H4 (cell line): ENCODE results near the gene PTEN. TPM values are rescaled to one million over a fixed set of nuclear protein-coding genes. Genes with fewer than 3 reads are reported as not detected.
"Not testable (repeated sequence)": the region's sequence is repeated elsewhere in the genome, so short reads cannot be mapped to it uniquely, and the experiment has no call there.

Source experiments
- DNase-seq: peaks from one replicate; pipeline ENCODE4 v3.0.0-alpha.2; 2015; ENCODE audit warnings: low spot score
- total RNA-seq: library from RNA; depleted of rRNA; stranded (reverse); fragments of >200 nt; shearing (Covaris generic); gene quantifications from 2 replicates; pipeline ENCODE4 v1.2.3, GENCODE V29; 2014; rRNA removed

The PTEN gene
- total RNA-seq, result not detected in 2 replicates

DNA sequence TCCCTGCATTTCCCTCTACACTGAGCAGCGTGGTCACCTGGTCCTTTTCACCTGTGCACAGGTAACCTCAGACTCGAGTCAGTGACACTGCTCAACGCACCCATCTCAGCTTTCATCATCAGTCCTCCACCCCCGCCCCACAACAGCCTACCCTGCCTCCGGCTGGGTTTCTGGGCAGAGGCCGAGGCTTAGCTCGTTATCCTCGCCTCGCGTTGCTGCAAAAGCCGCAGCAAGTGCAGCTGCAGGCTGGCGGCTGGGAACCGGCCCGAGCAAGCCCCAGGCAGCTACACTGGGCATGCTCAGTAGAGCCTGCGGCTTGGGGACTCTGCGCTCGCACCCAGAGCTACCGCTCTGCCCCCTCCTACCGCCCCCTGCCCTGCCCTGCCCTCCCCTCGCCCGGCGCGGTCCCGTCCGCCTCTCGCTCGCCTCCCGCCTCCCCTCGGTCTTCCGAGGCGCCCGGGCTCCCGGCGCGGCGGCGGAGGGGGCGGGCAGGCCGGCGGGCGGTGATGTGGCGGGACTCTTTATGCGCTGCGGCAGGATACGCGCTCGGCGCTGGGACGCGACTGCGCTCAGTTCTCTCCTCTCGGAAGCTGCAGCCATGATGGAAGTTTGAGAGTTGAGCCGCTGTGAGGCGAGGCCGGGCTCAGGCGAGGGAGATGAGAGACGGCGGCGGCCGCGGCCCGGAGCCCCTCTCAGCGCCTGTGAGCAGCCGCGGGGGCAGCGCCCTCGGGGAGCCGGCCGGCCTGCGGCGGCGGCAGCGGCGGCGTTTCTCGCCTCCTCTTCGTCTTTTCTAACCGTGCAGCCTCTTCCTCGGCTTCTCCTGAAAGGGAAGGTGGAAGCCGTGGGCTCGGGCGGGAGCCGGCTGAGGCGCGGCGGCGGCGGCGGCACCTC lies at the start of gene PTEN, which contains the start of gene KLLN:
Gene PTEN, plus strand, starts transcription at position 573 of the 891 bp plus-strand sequence. CDS start 845 bp downstream, outside the sequence.
Gene KLLN, minus strand, starts transcription at position 481 of the 891 bp plus-strand sequence. CDS start 1,046 bp downstream, outside the sequence.
- DNase-seq, result no peak

GRCh38 chr10:87816163-87816897 lies 47.1 kb upstream of the PTEN start:
- no peak for DNase-seq

DNA sequence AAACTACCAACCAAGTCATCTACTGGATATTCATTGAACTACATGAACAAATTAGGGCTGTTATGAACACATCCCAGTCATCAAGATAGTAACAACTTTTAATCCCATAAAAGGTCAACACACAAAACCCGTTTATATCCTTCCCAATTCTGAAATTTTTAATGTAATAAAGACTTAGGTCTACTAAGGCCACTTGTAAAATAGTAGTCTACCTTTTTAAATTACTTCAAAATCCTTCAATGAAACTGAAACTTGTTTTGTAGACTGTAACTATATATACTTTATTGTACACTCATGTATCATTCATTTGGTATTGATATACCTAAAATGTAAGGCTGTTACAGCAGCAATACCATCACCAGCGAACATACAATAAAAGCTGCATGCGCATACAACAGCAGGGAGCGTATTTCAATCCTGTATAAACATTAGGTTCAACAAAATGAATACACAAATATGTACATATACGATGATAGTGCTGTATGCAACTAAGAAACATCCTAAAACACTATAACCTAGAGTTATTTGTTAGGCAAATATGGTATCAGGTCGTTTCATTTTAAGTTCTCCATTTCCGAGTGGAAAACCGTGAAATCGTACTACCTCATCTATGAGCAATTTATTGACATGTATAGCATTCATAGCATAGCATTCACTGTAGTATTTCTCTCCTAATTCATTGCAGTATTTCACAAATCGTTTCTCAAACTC lies 46.4 kb upstream of the PTEN start:
- DNase-seq, result no peak

- no peak for DNase-seq
These were observed 45.6 kb upstream of the PTEN start, which contains the start of gene ATAD1 for GRCh38 chr10:87817609-87818504. Gene ATAD1 (minus strand): TSS chr10:87818226. CDS start chr10:87814599, 3,627 bp downstream.

DNA sequence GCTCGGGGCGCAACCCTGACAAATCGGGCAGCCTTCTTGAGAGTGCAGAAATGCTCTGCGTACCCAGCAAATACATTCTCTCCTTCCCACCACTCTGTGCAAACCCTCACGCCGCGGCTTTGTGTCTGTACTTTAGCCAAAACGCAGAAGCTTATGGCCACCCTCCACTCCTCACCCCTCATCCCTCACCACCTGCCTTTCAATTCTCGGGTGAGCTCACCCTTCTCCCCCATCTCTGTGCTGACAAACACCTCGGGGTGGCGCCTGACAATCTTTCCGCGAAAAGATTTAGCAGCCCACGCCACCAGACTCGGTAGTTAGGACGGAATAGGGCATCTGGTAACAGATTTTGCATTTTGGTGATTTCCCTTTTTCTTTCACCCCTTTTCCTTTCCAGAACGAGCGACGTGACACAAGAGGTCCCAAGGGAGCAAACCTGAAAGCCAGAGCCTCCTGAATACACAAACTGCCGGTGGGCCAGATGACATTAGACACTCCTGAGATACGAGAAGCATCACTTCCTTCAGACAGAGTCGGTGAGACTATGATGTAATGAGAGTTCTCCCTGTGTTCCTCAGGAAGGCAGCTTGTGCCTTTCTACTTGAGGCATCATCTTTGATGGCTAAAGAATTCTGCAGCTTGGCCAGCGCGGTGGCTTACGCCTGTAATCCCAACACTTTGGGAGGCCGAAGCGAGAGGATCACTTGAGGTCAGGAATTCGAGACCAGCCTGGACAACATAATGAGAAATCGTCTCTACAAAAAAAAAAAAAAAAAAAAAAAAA lies 44.7 kb upstream of the PTEN start:
- no peak for DNase-seq

DNA sequence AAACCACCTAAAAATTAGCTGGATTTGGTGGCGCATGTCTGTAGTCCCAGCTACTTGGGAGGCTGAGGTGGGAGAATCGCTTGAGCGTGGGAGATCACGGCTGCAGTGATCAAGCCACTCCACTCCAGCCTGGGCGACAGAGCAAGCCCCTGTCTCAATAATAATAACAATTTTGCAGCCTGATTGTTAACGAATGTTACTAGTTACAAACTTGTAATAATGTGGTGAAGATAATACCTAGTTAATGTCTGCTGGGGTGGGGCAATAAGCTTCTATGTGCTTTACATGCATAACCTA lies 44.2 kb upstream of the PTEN start:
- DNase-seq, result no peak

GRCh38 chr10:87826653-87827052 lies 36.8 kb upstream of the PTEN start:
- DNase-seq, result no peak

GRCh38 chr10:87827681-87828080 lies 35.7 kb upstream of the PTEN start:
- no peak for DNase-seq

DNA sequence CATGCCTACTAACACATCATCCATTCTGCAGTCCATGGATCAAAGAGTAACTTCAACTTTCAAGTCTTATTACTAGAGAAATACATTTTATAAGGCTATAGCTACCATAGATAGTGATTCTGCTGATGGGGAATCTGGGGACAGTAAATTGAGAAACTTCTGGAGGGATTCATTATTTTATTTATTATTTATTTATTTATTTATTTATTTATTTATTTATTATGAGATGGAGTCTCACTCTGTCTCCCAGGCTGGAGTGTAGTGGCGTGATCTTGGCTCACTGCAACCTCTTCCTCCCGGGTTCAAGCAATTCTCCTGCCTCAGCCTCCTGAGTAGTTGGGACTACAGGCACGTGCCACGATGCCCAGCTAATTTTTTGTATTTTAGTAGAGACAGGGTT lies 34.4 kb upstream of the PTEN start:
- DNase-seq, result not testable (repeated sequence)

GRCh38 chr10:87829986-87830729 lies 33.3 kb upstream of the PTEN start:
- no peak for DNase-seq

GRCh38 chr10:87836098-87836497 lies 27.3 kb upstream of the PTEN start:
- no peak for DNase-seq

DNA sequence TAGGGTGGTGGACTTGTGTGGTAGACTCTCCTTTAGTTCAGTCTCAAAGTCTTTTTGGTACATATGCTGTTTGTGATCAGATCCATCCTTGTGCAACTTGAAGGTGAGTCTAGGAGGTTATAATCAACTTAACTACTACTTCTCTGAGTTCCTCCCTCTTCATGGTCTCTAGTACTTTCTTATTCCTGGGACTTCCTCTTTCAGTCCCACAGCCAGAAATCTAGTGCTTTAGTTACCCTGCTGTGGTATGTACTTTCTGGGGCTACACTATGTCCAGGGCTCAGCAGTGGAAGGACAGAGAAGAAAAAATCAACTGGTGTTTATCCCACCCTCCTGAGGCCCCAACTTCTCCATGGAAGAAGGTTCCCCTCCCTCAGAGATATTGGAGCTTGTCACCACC lies 26.0 kb upstream of the PTEN start:
- DNase-seq, result no peak

DNA sequence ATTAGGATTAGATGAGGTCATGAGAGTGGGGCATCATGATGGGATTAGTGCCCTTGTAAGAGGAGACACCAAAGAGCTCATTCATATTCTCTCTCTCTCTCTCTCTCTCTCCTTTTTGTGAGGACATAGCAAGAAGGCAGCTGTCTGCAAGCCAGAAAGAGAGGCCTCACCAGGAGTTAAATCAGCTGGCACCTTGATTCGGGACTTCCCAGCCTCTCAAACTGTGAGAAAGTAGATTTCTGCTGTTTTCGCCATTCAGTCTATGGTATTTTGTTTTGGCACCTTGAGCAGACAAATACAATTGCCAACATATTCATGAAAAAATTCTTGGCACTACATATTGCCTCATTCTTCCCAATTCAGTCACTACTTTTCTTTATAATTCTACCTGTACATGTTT lies 24.8 kb upstream of the PTEN start:
- no peak for DNase-seq

- no peak for DNase-seq
These were observed 22.2 kb upstream of the PTEN start for GRCh38 chr10:87841186-87841585.

DNA sequence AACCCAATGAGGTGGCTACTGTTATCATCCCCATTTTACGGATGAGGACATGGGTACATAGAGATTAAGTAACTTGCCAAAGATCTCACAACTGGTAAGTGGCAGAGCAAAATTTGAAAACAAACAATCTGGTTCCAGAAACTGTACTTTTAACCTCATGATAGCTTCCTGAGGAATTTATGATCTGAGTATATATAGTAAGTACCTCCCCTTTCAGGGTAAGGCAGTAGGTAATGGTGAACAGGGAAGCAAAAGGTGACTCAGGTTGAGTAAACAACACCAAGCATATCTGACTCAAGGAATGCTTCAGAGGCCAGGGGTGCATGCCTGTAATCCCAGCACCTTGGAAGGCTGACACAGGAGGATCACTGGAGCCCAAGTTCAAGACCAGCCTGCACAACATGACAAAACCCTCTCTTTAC lies 21.2 kb upstream of the PTEN start:
- DNase-seq, result no peak

DNA sequence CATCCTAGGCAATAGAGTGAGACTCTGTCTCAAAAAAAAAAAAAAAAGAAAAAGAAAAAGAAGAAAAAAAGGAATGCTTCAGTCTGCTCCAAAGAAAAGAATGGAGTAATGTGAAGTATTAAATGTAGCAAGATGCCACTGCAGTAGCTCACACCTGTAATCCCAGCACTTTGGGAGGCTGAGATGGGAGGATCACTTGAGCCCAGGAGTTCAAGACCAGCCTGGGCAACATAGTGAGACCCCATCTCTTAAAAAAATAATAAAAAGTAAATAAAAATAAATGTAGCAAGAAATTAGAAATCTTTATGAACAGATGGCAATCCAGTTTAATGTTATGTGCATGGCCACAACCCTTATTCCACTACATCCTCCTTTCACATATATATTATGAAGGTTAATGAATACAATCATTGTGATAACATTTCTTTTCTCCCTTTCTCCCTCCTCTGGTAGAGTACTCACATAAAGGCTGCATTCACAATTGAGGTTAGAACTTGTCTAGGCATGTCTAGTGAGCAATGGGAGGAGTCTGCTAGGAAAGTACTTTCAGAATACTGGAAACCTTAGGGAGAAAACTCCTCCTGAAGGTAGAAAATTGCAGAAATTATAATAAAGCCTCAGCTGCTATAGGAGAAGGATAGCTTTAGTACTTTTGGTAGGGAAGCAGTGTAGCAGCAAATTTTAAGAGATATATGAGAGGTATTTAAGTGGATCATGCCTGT lies 20.5 kb upstream of the PTEN start:
- no peak for DNase-seq

GRCh38 chr10:87843714-87844113 lies 19.7 kb upstream of the PTEN start:
- DNase-seq, result no peak

GRCh38 chr10:87844837-87845623 lies 18.4 kb upstream of the PTEN start:
- DNase-seq, result no peak
